ENCODE data around the gene C14orf93. TPM values are rescaled to one million over a fixed set of nuclear protein-coding genes. Genes with fewer than 3 reads are reported as not detected.

The C14orf93 gene
- total and polyA plus RNA-seq, 9 of the 15 experiments (the other 6 are each of a cell fraction or from before 2014, with no cell fraction given), result 2.2 to 22.4 (median 16.1) TPM

DNA sequence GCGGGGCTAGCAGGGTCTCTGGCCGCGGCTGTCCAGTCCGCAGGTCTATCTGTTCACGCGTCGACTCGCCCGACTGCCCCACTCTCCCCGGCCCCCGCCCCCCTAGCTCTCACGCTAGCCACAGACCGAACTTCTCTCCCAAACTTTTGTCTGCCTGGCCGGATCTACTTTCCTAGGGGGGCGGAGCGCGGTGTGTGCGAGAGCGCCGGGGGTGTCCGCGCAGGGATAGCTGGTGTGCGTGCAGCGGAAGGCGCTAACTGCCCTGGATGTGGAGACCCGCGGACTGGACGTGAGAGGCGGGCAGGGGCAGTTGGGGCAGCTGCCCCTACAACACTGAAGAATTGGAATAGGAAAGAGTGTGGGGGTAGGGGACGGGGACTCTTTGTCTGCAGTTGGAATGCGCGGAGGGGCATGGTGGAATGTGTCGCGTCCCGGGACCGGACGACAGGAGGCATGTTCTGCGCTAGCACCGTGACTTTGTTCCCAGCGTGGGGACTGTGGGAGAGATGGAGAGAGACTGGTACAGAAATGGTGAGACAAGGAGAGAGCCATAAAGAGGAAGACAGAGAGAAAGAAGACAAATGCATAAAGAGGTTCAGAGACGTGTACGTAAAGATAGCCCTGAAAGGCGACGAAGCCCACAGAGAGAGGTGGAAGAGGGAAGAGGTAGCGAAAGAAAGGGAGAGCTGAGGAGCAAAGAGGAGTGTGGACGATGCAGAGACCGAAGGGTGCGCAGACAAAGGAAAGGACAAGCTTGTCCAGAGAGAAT lies 27.3 kb downstream of the C14orf93 start, which contains the start of gene AJUBA (continued):
- TF ChIP-seq MTA3 (IDR thresholded peaks at IDR 0.05; ENCODE audit: borderline replicate concordance), result peak; percentile 95
- TF ChIP-seq, protein P1, sequence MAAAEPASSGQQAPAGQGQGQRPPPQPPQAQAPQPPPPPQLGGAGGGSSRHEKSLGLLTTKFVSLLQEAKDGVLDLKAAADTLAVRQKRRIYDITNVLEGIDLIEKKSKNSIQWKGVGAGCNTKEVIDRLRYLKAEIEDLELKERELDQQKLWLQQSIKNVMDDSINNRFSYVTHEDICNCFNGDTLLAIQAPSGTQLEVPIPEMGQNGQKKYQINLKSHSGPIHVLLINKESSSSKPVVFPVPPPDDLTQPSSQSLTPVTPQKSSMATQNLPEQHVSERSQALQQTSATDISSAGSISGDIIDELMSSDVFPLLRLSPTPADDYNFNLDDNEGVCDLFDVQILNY (CRISPR knock-in tag; IDR thresholded peaks at IDR 0.05), result no peak
- TF ChIP-seq CBX3 (IDR thresholded peaks at IDR 0.05; ENCODE audit: borderline replicate concordance in 1 of 2, low read length in 2 of 2), result 0 out of 3 replicates have a peak, but pooled peaks of 1 of the 2 experiments have one; percentile 12
- TF ChIP-seq, protein P2, sequence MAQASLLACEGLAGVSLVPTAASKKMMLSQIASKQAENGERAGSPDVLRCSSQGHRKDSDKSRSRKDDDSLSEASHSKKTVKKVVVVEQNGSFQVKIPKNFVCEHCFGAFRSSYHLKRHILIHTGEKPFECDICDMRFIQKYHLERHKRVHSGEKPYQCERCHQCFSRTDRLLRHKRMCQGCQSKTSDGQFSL (CRISPR knock-in tag; IDR thresholded peaks at IDR 0.05), result peak; percentile 69; the same call in 1 of the 2 replicates
- TF ChIP-seq, protein P2 (tag; IDR thresholded peaks at IDR 0.05), result no peak
- TF ChIP-seq FUS (optimal IDR thresholded peaks at IDR 0.05; ENCODE audit: low read depth, low read length), result no peak
- TF ChIP-seq BRCA1 (IDR thresholded peaks at IDR 0.05), result no peak
- TF ChIP-seq BRCA1 (CRISPR knock-in tag; IDR thresholded peaks at IDR 0.05), result no peak
- TF ChIP-seq ZSCAN29 (IDR thresholded peaks at IDR 0.05), result 0 out of 2 replicates have a peak, but pooled peaks have one; percentile 49
- TF ChIP-seq KDM2B (CRISPR knock-in tag; IDR thresholded peaks at IDR 0.05), result peak; percentile 96
- 0 out of 2 replicates have a peak, but pooled peaks have one; percentile 3 for TF ChIP-seq C11orf30 (IDR thresholded peaks at IDR 0.05; ENCODE audit: low read depth)
- TF ChIP-seq ETV5 (CRISPR knock-in tag; IDR thresholded peaks at IDR 0.05; ENCODE audit: low read depth), result peak; percentile 84
- TF ChIP-seq, protein P3, sequence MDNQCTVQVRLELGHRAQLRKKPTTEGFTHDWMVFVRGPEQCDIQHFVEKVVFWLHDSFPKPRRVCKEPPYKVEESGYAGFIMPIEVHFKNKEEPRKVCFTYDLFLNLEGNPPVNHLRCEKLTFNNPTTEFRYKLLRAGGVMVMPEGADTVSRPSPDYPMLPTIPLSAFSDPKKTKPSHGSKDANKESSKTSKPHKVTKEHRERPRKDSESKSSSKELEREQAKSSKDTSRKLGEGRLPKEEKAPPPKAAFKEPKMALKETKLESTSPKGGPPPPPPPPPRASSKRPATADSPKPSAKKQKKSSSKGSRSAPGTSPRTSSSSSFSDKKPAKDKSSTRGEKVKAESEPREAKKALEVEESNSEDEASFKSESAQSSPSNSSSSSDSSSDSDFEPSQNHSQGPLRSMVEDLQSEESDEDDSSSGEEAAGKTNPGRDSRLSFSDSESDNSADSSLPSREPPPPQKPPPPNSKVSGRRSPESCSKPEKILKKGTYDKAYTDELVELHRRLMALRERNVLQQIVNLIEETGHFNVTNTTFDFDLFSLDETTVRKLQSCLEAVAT (IDR thresholded peaks at IDR 0.05), result peak; percentile 24 to 95; a peak in 3 of 4 replicates
- TF ChIP-seq NFYB (IDR thresholded peaks at IDR 0.05; ENCODE audit: extremely low read depth, insufficient read length), result no peak
- TF ChIP-seq CCAR2 (IDR thresholded peaks at IDR 0.05; ENCODE audit: low read depth, low read length), result no peak
- no peak for TF ChIP-seq JUNB (CRISPR knock-in tag; conservative IDR thresholded peaks at IDR 0.05)
- peak; percentile 59; the same call in 1 of the 2 replicates for TF ChIP-seq KLF6 (CRISPR knock-in tag; IDR thresholded peaks at IDR 0.05; ENCODE audit: borderline replicate concordance)
- TF ChIP-seq KDM1A (IDR thresholded peaks at IDR 0.05), result peak; percentile 52 to 74; a peak in 3 of 4 replicates
- TF ChIP-seq, protein P4, sequence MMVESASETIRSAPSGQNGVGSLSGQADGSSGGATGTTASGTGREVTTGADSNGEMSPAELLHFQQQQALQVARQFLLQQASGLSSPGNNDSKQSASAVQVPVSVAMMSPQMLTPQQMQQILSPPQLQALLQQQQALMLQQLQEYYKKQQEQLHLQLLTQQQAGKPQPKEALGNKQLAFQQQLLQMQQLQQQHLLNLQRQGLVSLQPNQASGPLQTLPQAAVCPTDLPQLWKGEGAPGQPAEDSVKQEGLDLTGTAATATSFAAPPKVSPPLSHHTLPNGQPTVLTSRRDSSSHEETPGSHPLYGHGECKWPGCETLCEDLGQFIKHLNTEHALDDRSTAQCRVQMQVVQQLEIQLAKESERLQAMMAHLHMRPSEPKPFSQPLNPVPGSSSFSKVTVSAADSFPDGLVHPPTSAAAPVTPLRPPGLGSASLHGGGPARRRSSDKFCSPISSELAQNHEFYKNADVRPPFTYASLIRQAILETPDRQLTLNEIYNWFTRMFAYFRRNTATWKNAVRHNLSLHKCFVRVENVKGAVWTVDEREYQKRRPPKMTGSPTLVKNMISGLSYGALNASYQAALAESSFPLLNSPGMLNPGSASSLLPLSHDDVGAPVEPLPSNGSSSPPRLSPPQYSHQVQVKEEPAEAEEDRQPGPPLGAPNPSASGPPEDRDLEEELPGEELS (CRISPR knock-in tag; IDR thresholded peaks at IDR 0.05; ENCODE audit: borderline replicate concordance), result no peak
- TF ChIP-seq SIN3B (IDR thresholded peaks at IDR 0.05; ENCODE audit: low read depth), result peak; percentile 62; the same call in 1 of the 2 replicates
- peak; percentile 51; the same call in 1 of the 2 replicates for TF ChIP-seq FOXM1 (IDR thresholded peaks at IDR 0.05; ENCODE audit: low read depth)
- TF ChIP-seq FOXM1 (CRISPR knock-in tag; IDR thresholded peaks at IDR 0.05; ENCODE audit: low read depth), result 0 out of 2 replicates have a peak, but pooled peaks have one; percentile 74
- TF ChIP-seq SMARCE1 (IDR thresholded peaks at IDR 0.05), result peak; percentile 78
- TF ChIP-seq SMARCA5 (IDR thresholded peaks at IDR 0.05), result peak; percentile 95
- peak; percentile 59 to 77 for TF ChIP-seq TRIM24 (IDR thresholded peaks at IDR 0.05)
